ENCODE results near the gene HADHA. TPM values are rescaled to one million over a fixed set of nuclear protein-coding genes. Genes with fewer than 3 reads are reported as not detected.
"Not testable (repeated sequence)": the region's sequence is repeated elsewhere in the genome, so short reads cannot be mapped to it uniquely, and the experiment has no call there.

HADHA gene
- total RNA-seq, 1 donor from 2014 or later, result 118 TPM

DNA sequence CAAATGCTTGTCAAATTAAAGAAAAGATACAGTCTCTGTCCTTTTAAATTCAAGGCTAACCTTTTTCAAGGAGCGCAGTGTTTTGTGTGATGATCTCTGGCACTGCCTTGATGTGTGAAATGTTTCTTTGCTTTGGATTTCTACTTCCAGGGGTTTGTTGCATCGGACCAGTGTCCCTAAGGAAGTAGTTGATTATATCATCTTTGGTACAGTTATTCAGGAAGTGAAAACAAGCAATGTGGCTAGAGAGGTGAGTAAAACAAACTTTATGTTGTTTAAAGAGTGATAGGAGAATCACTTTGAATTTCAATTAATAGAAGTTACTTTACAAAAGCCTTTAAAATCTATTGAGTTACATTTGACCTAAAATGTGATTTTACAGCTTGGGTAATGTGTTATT lies 29.1 kb upstream of the HADHA start:
- Histone ChIP-seq H3K4me1 (peaks cover 32% of the 10 kb centered on the region), H3K9me3 (no peaks in the 10 kb centered on the region), H3K4me3 (no peak overlapping the region), H3K36me3 (peaks cover 32% of the 10 kb centered on the region), H3K27ac (peak overlapping the region; percentile 63), H3K27me3 (no peaks in the 10 kb centered on the region)
- intact Hi-C loops (cut with DNase I), result no loop called here
- TF ChIP-seq, protein P1, sequence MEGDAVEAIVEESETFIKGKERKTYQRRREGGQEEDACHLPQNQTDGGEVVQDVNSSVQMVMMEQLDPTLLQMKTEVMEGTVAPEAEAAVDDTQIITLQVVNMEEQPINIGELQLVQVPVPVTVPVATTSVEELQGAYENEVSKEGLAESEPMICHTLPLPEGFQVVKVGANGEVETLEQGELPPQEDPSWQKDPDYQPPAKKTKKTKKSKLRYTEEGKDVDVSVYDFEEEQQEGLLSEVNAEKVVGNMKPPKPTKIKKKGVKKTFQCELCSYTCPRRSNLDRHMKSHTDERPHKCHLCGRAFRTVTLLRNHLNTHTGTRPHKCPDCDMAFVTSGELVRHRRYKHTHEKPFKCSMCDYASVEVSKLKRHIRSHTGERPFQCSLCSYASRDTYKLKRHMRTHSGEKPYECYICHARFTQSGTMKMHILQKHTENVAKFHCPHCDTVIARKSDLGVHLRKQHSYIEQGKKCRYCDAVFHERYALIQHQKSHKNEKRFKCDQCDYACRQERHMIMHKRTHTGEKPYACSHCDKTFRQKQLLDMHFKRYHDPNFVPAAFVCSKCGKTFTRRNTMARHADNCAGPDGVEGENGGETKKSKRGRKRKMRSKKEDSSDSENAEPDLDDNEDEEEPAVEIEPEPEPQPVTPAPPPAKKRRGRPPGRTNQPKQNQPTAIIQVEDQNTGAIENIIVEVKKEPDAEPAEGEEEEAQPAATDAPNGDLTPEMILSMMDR (IDR thresholded peaks at IDR 0.05), result no peak
- DNase-seq, result no peak
- ATAC-seq, result peak; percentile 42

DNA sequence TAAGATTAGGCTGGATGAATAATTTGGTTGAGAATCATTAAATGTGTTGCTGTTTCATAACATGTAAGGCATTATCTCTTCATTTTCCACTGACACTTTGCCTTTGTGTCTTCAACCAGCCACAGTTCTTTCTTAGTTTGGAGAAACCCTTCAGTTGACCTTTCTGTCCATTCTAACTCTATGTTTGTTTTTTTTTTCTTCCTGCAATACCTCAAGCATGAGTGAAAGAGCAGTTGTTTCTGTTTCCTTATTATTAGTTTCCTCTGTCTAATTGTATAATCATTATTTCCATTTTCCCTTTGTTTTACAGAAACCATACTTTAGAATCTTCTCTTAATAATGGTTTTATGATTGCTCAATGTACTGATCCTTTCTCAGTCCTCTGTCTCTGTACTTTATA lies 25.9 kb upstream of the HADHA start:
- intact Hi-C loops (cut with DNase I), result no loop called here
- DNase-seq, result no peak
- Histone ChIP-seq H3K36me3 (peaks cover 10% of the 10 kb centered on the region), H3K4me3 (no peak overlapping the region), H3K27ac (no peak overlapping the region), H3K9me3 (no peaks in the 10 kb centered on the region), H3K27me3 (no peaks in the 10 kb centered on the region), H3K4me1 (peaks cover 28% of the 10 kb centered on the region)
- ATAC-seq, result no peak
- TF ChIP-seq, protein P1 (IDR thresholded peaks at IDR 0.05), result no peak

DNA sequence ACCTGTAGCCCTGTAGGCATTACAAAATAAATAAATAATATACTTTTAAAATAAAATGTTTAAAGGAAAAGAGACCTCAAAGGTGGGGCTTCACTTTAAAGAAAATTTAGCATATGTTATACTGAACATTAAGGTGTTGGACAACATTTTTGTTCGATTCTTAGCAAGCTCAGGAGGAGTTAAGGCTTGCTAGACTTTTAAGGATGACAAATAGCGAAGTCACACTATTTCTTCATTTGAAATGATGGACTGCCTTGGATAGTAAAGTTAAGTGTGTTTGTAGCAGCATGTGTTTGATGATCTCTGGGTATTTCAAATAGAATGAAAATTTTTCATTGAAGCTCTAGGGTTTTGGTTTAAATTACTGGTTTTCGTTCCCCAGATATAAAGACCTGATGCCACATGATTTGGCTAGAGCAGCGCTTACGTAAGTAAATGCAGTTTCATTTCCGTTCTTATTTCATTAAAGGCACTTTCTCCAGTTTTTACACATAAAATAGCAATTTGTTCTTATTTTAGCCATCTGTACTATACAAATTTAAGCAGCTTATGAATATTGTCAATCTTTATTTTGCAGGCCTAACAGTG lies 25.2 kb upstream of the HADHA start:
- Histone ChIP-seq H3K4me3 (no peak overlapping the region), H3K9me3 (no peaks in the 10 kb centered on the region), H3K4me1 (peaks cover 21% of the 10 kb centered on the region), H3K27me3 (no peaks in the 10 kb centered on the region), H3K27ac (peak overlapping the region; percentile 18), H3K36me3 (peaks cover 11% of the 10 kb centered on the region)
- intact Hi-C loops (cut with DNase I), result no loop called here
- no peak for DNase-seq
- TF ChIP-seq, protein P1 (IDR thresholded peaks at IDR 0.05), result no peak
- no peak for ATAC-seq

DNA sequence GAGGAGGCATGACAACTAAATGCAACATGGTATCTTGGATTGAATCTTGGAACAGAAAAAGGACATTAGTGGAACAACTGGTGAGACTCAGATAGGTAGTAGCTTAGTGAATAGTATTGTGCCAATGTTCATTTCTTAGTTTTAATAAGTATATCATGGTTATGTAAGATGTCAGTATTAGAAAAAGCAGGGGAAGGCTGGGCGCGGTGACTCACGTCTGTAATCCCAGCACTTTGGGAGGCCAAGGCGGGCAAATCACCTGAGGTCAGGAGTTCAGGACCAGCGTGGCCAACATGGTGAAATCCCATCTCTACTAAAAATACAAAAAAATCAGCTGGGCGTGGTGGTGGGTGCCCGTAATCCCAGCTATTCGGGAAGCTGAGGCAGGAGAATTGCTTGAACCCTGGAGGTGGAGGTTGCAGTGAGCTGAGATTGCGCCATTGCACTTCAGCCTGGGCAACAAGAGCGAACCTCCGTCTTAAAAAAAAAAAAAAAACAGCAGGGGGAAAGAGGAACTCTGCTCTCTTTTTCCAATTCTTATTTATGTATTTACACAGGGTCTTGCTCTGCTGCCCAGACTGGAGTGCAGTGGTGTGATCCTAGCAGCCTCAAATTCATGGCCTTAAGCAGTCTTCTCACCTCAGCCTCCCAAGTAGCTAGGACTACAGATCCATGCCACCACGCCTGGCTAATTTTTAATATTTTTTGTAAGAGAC lies 24.4 kb upstream of the HADHA start:
- DNase-seq; H3K9me3 ChIP-seq; intact Hi-C loops (cut with DNase I); H3K27me3 ChIP-seq; H3K4me3 ChIP-seq; ATAC-seq: not testable (repeated sequence)
- Histone ChIP-seq H3K27ac (peak overlapping the region; percentile 18), H3K36me3 (peaks cover 18% of the 10 kb centered on the region), H3K4me1 (peaks cover 13% of the 10 kb centered on the region)

DNA sequence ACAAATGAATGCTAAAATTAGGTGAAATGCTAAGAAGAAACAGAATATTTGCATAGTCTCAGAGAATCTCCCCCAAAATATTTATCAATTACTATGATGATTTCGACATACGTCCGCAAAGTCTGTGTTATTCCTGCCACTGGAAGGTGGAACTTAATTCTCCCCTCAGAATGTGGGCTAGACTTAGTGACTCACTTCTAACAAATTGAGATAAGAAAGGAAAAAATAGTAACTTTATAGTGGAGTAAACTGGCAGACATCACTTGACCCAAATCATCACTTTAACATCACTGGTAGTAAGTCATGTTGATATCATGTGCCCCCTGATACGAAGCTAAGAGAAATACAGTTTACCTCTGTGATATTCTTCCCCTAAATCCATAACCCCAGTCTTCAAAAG lies 23.8 kb upstream of the HADHA start:
- Histone ChIP-seq H3K9me3 (no peaks in the 10 kb centered on the region), H3K4me3 (no peak overlapping the region), H3K27ac (no peak overlapping the region), H3K4me1 (peaks cover 7% of the 10 kb centered on the region), H3K36me3 (peaks cover 24% of the 10 kb centered on the region), H3K27me3 (no peaks in the 10 kb centered on the region)
- TF ChIP-seq, protein P1 (IDR thresholded peaks at IDR 0.05), result no peak
- intact Hi-C loops (cut with DNase I), result no loop called here
- DNase-seq (no peak), ATAC-seq (no peak)

DNA sequence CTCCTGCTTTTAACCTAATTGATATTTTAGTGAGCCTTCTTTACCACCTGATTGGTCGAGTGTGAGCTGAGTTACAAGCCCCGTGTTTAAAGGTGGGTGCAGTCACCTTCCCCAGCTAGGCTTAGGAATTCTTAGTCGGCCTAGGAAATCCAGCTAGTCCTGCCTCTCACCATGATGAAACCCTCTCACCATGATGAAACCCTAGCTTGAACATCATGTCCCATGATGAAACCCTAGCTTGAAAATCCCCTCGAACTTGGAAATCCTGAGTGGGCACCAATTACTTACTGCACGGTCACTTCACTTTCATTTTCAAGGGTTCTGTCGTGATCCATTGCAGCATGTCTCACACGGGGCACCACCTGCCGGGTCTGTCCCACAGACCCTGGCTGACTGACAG lies 14.4 kb upstream of the HADHA start:
- H3K4me3 ChIP-seq; H3K4me1 ChIP-seq; H3K9me3 ChIP-seq; DNase-seq; intact Hi-C loops (cut with DNase I); H3K27ac ChIP-seq; H3K27me3 ChIP-seq; ATAC-seq: not testable (repeated sequence)
- peaks cover 41% of the 10 kb centered on the region for H3K36me3 ChIP-seq

All from upper lobe of right lung (tissue), 1 donor.